Measurements from ENCODE around the gene PPIF. TPM values are rescaled to one million over a fixed set of nuclear protein-coding genes. Genes with fewer than 3 reads are reported as not detected.

Gene PPIF
- total RNA-seq, 1 experiment from 2014 or later: 160 TPM

- no peak overlapping the region for H3K27ac ChIP-seq (ENCODE audit: low read depth, low read length, poor library complexity, severe bottlenecking)
- DNase-seq (ENCODE audit: low spot score): no peak
- no peaks in the 10 kb centered on the region for H3K27me3 ChIP-seq (replicated peaks; ENCODE audit: insufficient read depth, low read depth, low read length, poor library complexity)
- TF ChIP-seq EZH2 (IDR thresholded peaks at IDR 0.05; ENCODE audit: borderline replicate concordance, low read depth, low read length, poor library complexity, severe bottlenecking) (no peak), CTCF (conservative IDR thresholded peaks at IDR 0.05; ENCODE audit: low read depth, low read length) (no peak)
- CTCF ChIA-PET: interaction anchor here (0.6 kb wide), 1 partner anchor 153 kb away, joined by 3 read pairs; no protein-coding TSS in a partner anchor
- intact Hi-C loops (cut with micrococcal nuclease; ENCODE audit: unreplicated experiment): no loop called here
- H3K4me3 ChIP-seq (ENCODE audit: low read depth, low read length, poor library complexity, severe bottlenecking): no peak overlapping the region
- peaks cover 70% of the 10 kb centered on the region for H3K36me3 ChIP-seq (ENCODE audit: insufficient read depth, low read length, poor library complexity, severe bottlenecking)
- POLR2A ChIA-PET (ENCODE audit: low non-redundant PET): no interaction called here
- no peaks in the 10 kb centered on the region for H3K9me3 ChIP-seq (ENCODE audit: low read depth, low read length, poor library complexity, severe bottlenecking)
- TSS peak; percentile 15 for BruUV-seq (replicated peaks)
- peaks cover under 1% of the 10 kb centered on the region for H3K4me1 ChIP-seq (ENCODE audit: insufficient read depth, low read length, poor library complexity, severe bottlenecking)
These were observed 6.9 kb downstream of the PPIF start for GRCh38 chr10:79354141-79354540.

GRCh38 chr10:79354615-79355014 lies 7.3 kb downstream of the PPIF start:
- BruUV-seq (replicated peaks): no TSS peak
- ChIA-PET CTCF (interaction anchor here (0.6 kb wide), 1 partner anchor 152 kb away, joined by 3 read pairs; no protein-coding TSS in a partner anchor), POLR2A (ENCODE audit: low non-redundant PET) (no interaction called here)
- Histone ChIP-seq H3K36me3 (ENCODE audit: insufficient read depth, low read length, poor library complexity, severe bottlenecking) (peaks cover 65% of the 10 kb centered on the region), H3K4me3 (ENCODE audit: low read depth, low read length, poor library complexity, severe bottlenecking) (no peak overlapping the region), H3K9me3 (ENCODE audit: low read depth, low read length, poor library complexity, severe bottlenecking) (no peaks in the 10 kb centered on the region), H3K4me1 (ENCODE audit: insufficient read depth, low read length, poor library complexity, severe bottlenecking) (no peaks in the 10 kb centered on the region), H3K27ac (ENCODE audit: low read depth, low read length, poor library complexity, severe bottlenecking) (no peak overlapping the region), H3K27me3 (replicated peaks; ENCODE audit: insufficient read depth, low read depth, low read length, poor library complexity) (no peaks in the 10 kb centered on the region)
- TF ChIP-seq CTCF (conservative IDR thresholded peaks at IDR 0.05; ENCODE audit: low read depth, low read length) (no peak), EZH2 (IDR thresholded peaks at IDR 0.05; ENCODE audit: borderline replicate concordance, low read depth, low read length, poor library complexity, severe bottlenecking) (no peak)
- intact Hi-C loops (cut with micrococcal nuclease; ENCODE audit: unreplicated experiment): no loop called here
- no peak for DNase-seq (ENCODE audit: low spot score)

- intact Hi-C loops (cut with micrococcal nuclease; ENCODE audit: unreplicated experiment): no loop called here
- POLR2A ChIA-PET (ENCODE audit: low non-redundant PET): no interaction called here
- no peak for DNase-seq (ENCODE audit: low spot score)
- CTCF ChIA-PET: no interaction called here
- no peaks in the 10 kb centered on the region for H3K9me3 ChIP-seq (ENCODE audit: low read depth, low read length, poor library complexity, severe bottlenecking)
- no peaks in the 10 kb centered on the region for H3K27me3 ChIP-seq (replicated peaks; ENCODE audit: insufficient read depth, low read depth, low read length, poor library complexity)
- no TSS peak for BruUV-seq (replicated peaks)
- H3K36me3 ChIP-seq (ENCODE audit: insufficient read depth, low read length, poor library complexity, severe bottlenecking): peaks cover 56% of the 10 kb centered on the region
- H3K4me3 ChIP-seq (ENCODE audit: low read depth, low read length, poor library complexity, severe bottlenecking): no peak overlapping the region
- H3K4me1 ChIP-seq (ENCODE audit: insufficient read depth, low read length, poor library complexity, severe bottlenecking): no peaks in the 10 kb centered on the region
- H3K27ac ChIP-seq (ENCODE audit: low read depth, low read length, poor library complexity, severe bottlenecking): no peak overlapping the region
- TF ChIP-seq EZH2 (IDR thresholded peaks at IDR 0.05; ENCODE audit: borderline replicate concordance, low read depth, low read length, poor library complexity, severe bottlenecking) (no peak), CTCF (conservative IDR thresholded peaks at IDR 0.05; ENCODE audit: low read depth, low read length) (no peak)
These were observed 8.2 kb downstream of the PPIF start for GRCh38 chr10:79355420-79356017.

Data from A673 (cell line).